Stimulated activated CD4-positive, alpha-beta T cell treated with anti-CD3 and anti-CD28 coated beads, Interleukin-2, amount 100 ng/mL, for 48 hours (primary cell): ENCODE results near the gene NUDT8.
"Not testable (repeated sequence)": the region's sequence is repeated elsewhere in the genome, so short reads cannot be mapped to it uniquely, and the experiment has no call there.

Experiments
- DNase-seq, 2 donors: peaks; one replicate each; pipeline ENCODE4 v3.0.0-alpha.2; 2020

NUDT8 gene

DNA sequence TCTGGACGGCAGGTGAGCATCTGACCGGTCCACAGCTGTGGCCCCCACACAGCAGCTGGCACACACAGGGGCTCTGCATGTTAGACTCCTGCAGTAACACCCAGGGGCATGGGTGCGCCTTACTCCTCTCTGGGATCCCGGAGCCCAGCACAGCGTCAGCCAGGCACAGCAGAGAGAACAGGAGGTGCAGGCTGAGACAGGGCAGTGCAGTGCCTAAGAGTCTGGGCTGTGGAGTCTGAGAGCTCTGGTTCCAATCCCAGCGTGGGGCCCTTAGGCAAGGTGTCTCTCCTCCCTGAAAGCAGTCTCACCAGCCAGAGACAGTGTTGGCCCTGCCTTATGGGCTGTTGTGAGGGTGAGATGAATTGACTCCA lies 2.3 kb downstream of the NUDT8 start:
- no peak for DNase-seq

GRCh38 chr11:67626970-67627369 lies 2.8 kb downstream of the NUDT8 start:
- DNase-seq: no peak

- DNase-seq: not testable (repeated sequence)
Measured at GRCh38 chr11:67626131-67626833, 3.5 kb downstream of the NUDT8 start.

DNA sequence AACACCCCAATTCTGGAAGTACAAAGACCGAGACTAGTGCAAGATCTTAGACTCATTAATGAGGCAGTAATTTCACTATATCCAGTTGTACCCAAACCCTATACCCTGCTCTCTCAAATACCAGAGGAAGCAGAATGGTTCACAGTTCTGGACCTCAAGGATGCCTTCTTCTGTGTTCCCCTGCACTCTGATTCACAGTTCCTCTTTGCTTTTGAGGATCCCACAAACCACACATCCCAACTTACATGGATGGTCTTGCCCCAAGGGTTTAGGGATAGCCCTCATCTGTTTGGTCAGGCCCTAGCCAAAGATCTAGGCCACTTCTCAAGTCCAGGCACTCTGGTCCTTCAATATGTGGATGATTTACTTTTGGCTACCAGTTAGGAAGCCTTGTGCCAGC lies 5.9 kb downstream of the NUDT8 start:
- not testable (repeated sequence) for DNase-seq

DNA sequence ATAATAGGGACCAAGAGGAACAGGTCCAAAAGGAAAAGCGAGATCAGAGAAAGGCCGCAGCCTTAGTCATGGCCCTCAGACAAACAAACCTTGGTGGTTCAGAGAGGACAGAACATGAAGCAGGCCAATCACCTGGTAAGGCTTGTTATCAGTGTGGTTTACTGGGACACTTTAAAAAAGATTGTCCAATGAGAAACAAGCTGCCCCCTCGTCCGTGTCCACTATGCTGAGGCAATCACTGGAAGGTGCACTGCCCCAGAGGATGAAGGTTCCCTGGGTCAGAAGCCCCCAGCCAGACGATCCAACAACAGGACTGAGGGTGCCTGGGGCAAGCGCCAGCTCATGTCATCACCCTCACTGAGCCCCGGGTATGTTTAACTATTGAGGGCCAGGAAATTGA lies 6.8 kb downstream of the NUDT8 start:
- not testable (repeated sequence) for DNase-seq

DNA sequence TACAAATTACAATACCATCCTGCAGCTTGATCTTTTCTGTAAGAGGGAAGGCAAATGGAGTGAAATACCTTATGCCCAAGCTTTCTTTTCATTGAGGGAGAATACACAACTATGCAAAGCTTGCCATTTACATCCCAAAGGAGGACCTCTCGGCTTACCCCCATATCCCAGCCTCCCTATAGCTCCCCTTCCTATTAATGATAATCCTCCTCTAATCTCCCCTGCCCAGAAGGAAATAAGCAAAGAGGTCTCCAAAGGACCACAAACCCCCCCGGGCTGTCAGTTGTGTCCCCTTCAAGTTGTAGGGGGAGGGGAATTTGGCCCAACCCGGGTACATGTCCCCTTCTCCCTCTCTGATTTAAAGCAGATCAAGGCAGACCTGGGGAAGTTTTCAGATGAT lies 7.8 kb downstream of the NUDT8 start:
- DNase-seq: not testable (repeated sequence)

GRCh38 chr11:67620621-67621020 lies 9.1 kb downstream of the NUDT8 start:
- DNase-seq: not testable (repeated sequence)

DNA sequence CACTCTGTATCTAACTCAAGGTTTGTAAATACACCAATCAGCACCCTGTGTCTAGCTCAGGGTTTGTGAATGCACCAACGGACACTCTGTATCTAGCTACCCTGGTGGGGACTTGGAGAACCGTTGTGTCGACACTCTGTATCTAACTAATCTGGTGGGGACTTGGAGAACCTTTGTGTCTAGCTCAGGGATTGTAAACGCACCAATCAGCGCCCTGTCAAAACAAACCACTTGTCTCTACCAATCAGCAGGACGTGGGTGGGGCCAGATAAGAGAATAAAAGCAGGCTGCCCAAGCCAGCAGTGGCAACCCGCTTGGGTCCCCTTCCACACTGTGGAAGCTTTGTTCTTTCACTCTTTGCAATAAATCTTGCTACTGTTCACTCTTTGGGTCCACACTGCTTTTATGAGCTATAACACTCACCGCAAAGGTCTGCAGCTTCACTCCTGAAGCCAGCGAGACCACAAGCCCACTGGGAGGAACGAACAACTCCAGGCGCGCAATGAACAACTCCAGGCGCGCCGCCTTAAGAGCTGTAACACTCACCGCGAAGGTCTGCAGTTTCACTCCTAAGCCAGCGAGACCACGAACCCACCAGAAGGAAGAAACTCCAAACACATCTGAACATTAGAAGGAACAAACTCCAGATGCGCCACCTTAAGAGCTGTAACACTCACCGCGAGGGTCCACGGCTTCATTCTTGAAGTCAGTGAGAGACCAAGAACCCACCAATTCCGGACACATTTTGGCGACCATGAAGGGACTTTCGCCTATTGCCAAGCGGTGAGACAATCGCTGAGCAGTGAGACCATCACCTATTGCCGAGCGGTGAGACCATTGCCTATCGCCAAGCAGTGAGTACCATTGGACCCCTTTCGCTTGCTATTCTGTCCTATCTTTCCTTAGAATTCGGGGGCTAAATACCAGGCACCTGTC lies 9.8 kb downstream of the NUDT8 start:
- not testable (repeated sequence) for DNase-seq

DNA sequence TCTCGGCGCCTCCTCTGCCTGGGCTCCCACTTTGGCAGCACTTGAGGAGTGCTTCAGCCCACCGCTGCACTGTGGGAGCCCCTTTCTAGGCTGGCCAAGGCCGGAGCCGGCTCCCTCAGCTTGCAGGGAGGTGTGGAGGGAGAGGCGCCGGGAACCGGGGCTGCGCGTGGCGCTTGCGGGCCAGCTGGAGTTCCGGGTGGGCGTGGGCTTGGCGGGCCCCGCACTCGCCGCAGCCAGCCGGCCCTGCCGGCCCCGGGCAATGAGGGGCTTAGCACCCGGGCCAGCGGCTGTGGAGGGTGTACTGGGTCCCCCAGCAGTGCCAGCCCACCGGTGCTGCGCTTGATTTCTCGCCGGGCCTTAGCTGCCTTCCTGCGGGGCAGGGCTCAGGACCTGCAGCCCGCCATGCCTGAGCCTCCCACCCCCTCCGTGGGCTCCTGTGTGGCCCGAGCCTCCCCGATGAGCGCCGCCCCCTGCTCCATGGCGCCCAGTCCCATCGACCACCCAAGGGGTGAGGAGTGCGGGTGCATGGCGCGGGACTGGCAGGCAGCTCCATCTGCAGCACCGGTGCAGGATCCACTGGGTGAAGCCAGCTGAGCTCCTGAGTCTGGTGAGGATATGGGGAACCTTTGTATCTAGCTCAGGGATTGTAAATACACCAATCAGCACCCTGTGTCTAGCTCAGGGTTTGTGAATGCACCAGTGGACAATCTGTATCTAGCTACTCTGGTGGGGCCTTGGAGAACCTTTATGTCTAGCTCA lies 10.7 kb downstream of the NUDT8 start:
- DNase-seq: not testable (repeated sequence)

DNA sequence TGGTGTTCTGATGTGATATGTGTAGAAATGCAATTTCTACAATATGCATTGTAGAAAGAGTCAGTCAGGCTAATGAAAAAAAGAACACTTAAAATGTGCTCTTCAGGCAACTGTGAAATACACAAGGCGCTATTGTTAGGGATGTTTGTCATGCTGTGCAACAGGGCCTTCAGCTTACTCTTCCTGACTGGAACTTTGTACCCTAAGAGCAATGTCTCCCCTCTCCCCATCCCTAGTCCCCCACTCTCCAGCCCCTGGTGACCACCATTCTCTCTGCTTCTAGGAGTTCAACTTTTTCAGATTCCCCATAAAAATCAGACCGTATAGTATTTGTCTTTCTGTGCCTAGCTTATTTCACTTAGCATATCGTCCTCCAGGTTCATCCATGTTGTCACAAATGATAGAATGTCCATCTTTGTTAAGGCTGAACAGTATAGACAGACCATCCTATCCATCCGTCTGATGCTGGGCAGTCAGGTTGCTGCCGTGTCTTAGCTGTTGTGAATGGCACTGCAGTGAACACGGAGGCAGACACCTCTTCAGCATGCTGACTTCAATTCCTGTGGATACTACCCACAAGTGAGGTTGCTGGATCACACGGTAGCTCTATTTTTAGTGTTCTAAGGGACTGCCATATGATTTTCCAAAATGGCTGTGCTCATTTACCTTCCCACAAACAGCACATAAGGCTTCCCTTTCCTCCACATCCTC lies 12.3 kb downstream of the NUDT8 start:
- DNase-seq: no peak

- DNase-seq: no peak
Measured at GRCh38 chr11:67616431-67617242, 13.1 kb downstream of the NUDT8 start.

- no peak for DNase-seq
Measured at GRCh38 chr11:67615728-67616430, 13.9 kb downstream of the NUDT8 start.

- DNase-seq: peak; percentile 72 to 73
Measured at GRCh38 chr11:67614730-67615714, 14.7 kb downstream of the NUDT8 start.

GRCh38 chr11:67613960-67614715 lies 15.6 kb downstream of the NUDT8 start:
- peak; percentile 68 for DNase-seq

DNA sequence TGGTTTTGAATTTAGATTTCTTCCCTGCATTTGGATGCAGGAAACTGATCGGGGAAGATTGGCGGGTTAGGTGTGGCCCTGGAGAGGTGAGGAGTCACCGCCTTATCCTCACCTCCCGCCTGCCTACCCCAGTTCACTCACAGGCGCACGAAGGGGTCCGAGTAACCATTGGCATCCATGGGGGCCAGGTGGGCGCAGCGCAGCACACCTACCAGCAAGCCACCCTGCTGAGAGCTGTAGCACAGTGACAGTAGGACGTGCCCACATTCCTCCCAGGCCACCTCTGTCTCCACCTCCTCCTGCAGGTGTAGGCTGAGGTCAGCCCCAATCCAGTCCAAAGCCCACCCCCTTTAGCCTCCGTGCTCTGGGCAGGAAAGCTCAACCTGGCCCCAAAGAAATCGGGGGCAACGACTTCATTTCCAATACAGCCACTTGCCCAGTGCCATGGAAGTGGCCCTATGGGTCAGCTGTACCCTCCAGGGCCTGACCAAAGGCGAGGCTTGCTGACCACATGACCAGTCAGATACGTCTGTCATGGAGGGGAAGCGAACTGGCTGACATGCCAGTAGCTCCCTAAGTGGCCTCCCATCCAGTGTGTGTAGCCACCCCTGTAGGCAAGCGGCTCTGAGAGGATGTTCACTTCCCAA lies 16.3 kb downstream of the NUDT8 start:
- DNase-seq: no peak

GRCh38 chr11:67612751-67613150 lies 17.0 kb downstream of the NUDT8 start:
- DNase-seq: no peak

DNA sequence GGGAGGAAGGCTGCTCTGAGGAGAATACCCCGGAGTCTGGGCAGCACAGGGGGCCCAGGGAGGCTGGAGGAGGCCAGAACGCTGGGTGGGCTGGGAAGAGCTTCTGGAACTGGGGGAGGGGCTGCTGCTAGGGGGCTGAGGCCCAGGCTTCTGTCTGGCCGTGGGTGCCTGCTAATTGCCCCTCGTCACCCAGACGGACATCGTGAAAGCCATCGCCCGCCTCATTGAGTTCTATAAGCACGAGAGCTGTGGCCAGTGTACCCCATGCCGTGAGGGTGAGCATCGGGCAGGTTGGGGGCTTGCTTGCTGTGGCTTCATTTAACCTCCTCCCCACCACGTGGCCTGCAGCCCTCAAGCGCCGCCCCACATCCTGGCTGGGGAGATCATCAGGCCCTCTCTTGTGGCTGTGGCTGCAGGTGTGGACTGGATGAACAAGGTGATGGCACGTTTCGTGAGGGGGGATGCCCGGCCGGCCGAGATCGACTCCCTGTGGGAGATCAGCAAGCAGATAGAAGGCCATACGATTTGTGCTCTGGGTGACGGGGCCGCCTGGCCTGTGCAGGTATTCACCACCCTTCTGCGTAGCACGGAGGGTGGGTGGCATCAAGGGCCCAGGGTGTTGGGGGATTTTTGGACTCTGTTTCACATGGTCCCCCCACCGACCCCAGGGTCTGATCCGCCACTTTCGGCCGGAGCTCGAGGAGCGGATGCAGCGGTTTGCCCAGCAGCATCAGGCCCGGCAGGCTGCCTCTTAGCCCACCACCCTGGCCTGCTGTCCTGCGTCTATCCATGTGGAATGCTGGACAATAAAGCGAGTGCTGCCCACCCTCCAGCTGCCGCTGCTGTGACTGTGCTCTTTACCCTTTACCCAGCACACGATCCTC lies 17.8 kb downstream of the NUDT8 start:
- no peak for DNase-seq
